GM19239 (cell line): ENCODE results near the gene PLEKHH2.
A peak's percentile ranks its signal among the peaks of the same experiment; 100 is the strongest.

Experiments used
- DNase-seq: peaks from one replicate; pipeline ENCODE4 v3.0.0; 2011; ENCODE audit warnings: low spot score; ENCODE audit not compliant: insufficient read length
- FAIRE-seq: peaks from 2 replicates; lab custom pipeline; 2011; peaks lifted over from hg19 to GRCh38; lab: Jason Lieb, UNC

PLEKHH2 gene

GRCh38 chr2:43796206-43796605, 159.1 kb downstream of the PLEKHH2 start:
- DNase-seq (no peak), FAIRE-seq (no peak)

- DNase-seq (no peak), FAIRE-seq (peak; percentile 49)
These were observed 161.2 kb downstream of the PLEKHH2 start for GRCh38 chr2:43798300-43798699.

- DNase-seq = no peak
- FAIRE-seq = no peak
These were observed 163.8 kb downstream of the PLEKHH2 start for GRCh38 chr2:43800894-43801293.

- DNase-seq (no peak), FAIRE-seq (no peak)
These were observed 165.1 kb downstream of the PLEKHH2 start for GRCh38 chr2:43802135-43802534.

- FAIRE-seq = no peak
- DNase-seq = no peak
These were observed 166.1 kb downstream of the PLEKHH2 start for GRCh38 chr2:43803113-43803512.

GRCh38 chr2:43806719-43807031, 169.6 kb downstream of the PLEKHH2 start:
- no peak for FAIRE-seq
- no peak for DNase-seq

GRCh38 chr2:43810452-43810851, 173.4 kb downstream of the PLEKHH2 start:
- no peak for DNase-seq
- no peak for FAIRE-seq

GRCh38 chr2:43810888-43811287, 173.8 kb downstream of the PLEKHH2 start:
- peak; percentile 75 for FAIRE-seq
- DNase-seq = no peak

GRCh38 chr2:43812006-43812405, 174.9 kb downstream of the PLEKHH2 start:
- no peak for DNase-seq
- FAIRE-seq = no peak

- no peak for FAIRE-seq
- no peak for DNase-seq
These were observed 175.9 kb downstream of the PLEKHH2 start for GRCh38 chr2:43812947-43813346.

GRCh38 chr2:43814711-43815110, 177.7 kb downstream of the PLEKHH2 start:
- DNase-seq (no peak), FAIRE-seq (no peak)
